Astrocyte of the spinal cord (primary cell): ENCODE data around the gene RABL2B.
"Not testable (repeated sequence)": the region's sequence is repeated elsewhere in the genome, so short reads cannot be mapped to it uniquely, and the experiment has no call there.

Experiments
- DNase-seq: peaks from one replicate; pipeline ENCODE4 v3.0.0; 2011; ENCODE audit warnings: low read depth, low spot score
- H3K4me3 ChIP-seq: 2 replicates; pipeline ENCODE4 v1.5.1; 2011; ENCODE audit warnings: low read depth, mild to moderate bottlenecking, low read length, moderate library complexity
- in situ Hi-C: cut with HindIII; loops from 2 replicates; pipeline ENCODE4 v1.10.0; 2017; ENCODE audit warnings: low sequenced_read_pairs
- TF ChIP-seq, protein P1 (sequence below): IDR thresholded peaks from 2 replicates; pipeline ENCODE4 v1.5.1; 2012; ENCODE audit warnings: low read depth, mild to moderate bottlenecking, low read length, inconsistent platforms

RABL2B gene

DNA sequence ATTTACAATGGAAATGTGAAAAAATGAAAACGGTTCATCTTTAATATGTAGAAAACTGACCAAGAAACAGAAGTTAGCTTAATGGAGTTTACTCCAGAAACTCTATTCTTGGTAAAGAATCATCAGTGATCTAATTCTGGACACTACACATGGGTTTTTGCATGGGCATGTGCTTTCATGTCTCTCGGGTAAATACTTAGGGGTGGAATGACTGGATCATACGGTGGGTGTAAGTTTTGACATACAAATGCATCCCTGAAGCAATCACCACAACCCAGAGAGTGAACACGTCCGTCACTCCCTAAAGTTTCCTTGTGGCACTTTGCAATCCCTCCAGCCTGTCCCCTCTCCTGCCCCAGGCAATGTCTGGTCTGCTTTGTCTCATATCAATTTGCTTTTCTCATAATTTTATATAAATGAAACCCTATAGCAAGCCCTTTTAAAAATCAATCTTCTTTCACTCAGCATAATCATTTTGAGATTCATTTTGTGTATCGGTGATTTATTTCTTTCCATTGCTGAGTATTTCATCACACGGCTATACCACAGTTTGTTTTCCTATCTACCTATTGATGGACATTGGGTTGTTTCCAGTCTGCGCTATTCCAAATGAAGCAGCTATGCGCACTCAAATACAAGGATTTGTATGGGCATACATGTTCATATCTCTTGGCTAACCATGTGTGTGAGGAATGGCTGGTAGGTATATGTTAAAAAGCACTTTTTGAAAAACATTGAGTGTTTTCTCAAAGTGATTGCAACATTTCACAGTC, 33.9 kb downstream of the RABL2B start:
- H3K4me3 ChIP-seq, DNase-seq, in situ Hi-C loops: not testable (repeated sequence)

DNA sequence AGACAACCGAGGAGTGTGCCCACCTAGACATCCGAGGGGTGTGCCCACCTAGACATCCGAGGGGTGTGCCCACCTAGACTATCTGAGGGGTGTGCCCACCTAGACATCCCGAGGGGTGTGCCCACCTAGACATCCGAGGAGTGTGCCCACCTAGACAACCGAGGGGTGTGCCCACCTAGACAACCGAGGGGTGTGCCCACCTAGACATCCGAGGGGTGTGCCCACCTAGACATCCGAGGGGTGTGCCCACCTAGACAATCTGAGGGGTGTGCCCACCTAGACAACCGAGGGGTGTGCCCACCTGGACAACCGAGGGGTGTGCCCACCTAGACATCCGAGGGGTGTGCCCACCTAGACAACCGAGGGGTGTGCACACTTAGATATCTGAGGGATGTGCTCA, 34.8 kb downstream of the RABL2B start:
- H3K4me3 ChIP-seq, in situ Hi-C loops, DNase-seq: not testable (repeated sequence)

- H3K4me3 ChIP-seq, in situ Hi-C loops, DNase-seq: not testable (repeated sequence)
Observed at GRCh38 chr22:50747521-50747920, 35.9 kb downstream of the RABL2B start.

DNA sequence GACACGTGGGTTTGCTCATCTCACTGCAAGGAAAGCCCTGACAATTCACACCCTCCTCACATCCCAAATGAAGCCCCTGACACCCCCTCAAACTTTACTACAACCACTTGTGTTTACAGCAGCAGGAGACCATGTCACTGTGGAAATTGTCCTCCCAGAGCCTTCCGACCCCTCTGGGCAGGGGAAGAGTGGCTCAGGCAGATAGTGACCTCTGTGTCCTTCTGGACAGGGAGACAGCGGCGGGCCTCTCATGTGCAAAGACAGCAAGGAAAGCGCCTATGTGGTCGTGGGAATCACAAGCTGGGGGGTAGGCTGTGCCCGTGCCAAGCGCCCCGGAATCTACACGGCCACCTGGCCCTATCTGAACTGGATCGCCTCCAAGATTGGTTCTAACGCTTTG, 39.0 kb downstream of the RABL2B start:
- DNase-seq, H3K4me3 ChIP-seq, in situ Hi-C loops: not testable (repeated sequence)

DNA sequence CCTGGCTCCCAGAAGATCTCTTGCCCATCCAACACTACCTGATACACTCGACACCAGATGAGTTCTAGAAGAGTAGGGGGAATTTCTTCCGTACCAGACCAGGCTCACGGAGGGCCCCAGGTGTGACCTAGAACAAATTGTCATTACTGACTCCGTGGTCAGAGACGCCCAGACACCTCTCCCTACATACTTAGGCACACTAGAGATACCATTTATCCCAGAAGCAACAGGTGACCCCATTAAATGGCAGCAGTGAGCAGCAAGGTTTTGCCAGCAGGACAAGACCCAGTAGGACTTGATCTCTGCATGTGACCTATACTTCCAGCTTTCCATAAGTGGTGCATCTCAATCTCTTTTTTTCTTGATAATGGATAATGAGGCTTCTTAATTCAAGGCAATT, 42.7 kb downstream of the RABL2B start:
- H3K4me3 ChIP-seq, in situ Hi-C loops, DNase-seq: not testable (repeated sequence)

GRCh38 chr22:50739894-50740293, 43.5 kb downstream of the RABL2B start:
- in situ Hi-C loops, result no loop called here
- H3K4me3 ChIP-seq, result no peak overlapping the region
- TF ChIP-seq, protein P1, sequence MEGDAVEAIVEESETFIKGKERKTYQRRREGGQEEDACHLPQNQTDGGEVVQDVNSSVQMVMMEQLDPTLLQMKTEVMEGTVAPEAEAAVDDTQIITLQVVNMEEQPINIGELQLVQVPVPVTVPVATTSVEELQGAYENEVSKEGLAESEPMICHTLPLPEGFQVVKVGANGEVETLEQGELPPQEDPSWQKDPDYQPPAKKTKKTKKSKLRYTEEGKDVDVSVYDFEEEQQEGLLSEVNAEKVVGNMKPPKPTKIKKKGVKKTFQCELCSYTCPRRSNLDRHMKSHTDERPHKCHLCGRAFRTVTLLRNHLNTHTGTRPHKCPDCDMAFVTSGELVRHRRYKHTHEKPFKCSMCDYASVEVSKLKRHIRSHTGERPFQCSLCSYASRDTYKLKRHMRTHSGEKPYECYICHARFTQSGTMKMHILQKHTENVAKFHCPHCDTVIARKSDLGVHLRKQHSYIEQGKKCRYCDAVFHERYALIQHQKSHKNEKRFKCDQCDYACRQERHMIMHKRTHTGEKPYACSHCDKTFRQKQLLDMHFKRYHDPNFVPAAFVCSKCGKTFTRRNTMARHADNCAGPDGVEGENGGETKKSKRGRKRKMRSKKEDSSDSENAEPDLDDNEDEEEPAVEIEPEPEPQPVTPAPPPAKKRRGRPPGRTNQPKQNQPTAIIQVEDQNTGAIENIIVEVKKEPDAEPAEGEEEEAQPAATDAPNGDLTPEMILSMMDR, result no peak
- no peak for DNase-seq

GRCh38 chr22:50739279-50739691, 44.2 kb downstream of the RABL2B start:
- H3K4me3 ChIP-seq, result no peak overlapping the region
- in situ Hi-C loops, result no loop called here
- DNase-seq, result no peak
- TF ChIP-seq, protein P1, result no peak

DNA sequence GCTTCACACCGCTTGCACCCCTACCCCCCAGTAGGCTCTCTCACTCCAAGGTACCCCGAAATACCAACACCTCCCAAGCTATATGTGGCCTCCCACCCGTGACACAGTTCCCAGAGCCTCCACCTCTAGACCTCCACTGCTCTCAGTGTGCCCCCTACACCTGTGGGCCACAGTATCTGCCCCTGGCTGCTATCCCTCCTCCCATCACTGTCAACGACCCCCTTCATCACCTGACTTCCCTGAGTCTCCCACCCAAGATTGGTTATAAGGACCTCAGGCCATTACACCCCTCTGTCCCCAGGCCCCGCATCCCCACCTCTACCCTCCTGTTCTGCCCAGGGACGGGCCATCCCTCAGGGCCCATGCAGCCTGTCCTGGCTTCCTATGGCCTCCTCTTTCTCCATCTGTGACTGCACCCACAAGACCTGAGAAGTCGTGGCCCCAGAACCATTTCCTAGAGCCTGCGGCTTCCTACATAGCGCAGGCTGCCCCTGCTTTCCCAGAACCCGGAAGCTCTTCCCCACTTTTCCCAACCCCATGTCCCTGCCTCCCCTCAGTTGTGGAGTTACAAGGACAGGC, 44.7 kb downstream of the RABL2B start:
- in situ Hi-C loops, result no loop called here
- DNase-seq, result no peak
- TF ChIP-seq, protein P1, result no peak
- no peak overlapping the region for H3K4me3 ChIP-seq

- TF ChIP-seq, protein P1, result no peak
- DNase-seq, result no peak
- in situ Hi-C loops, result no loop called here
- no peak within 1 kb of the TSS for H3K4me3 ChIP-seq
Observed at GRCh38 chr22:50737728-50738648, 45.4 kb downstream of the RABL2B start, which contains the start of gene ACR. ACR (plus strand) TSS chr22:50738204; CDS start chr22:50738236, 32 bp downstream.
